Panc1 (cell line): Measurements from ENCODE around the gene NNMT.

Experiments used
- POLR2AphosphoS5 ChIP-seq: IDR thresholded peaks from 2 replicates; pipeline ENCODE4 v1.6.1; 2012; ENCODE audit warnings: mild to moderate bottlenecking, low read depth, low read length, moderate library complexity
- REST ChIP-seq, 2 experiments: IDR thresholded peaks; 2 replicates each; pipeline ENCODE4 v1.6.1; 2011 to 2012; ENCODE audit warnings: low read depth in 2 of 2, control low read depth in 1 of 2, low read length in 1 of 2, mild to moderate bottlenecking in 1 of 2, moderate library complexity in 1 of 2; ENCODE audit not compliant: insufficient read depth in 1 of 2
- SIN3A ChIP-seq: IDR thresholded peaks from 2 replicates; pipeline ENCODE4 v1.6.1; 2012; ENCODE audit warnings: low read depth, mild to moderate bottlenecking, low read length, moderate library complexity, borderline replicate concordance; ENCODE audit not compliant: insufficient read depth
- TCF7L2 ChIP-seq: IDR thresholded peaks from 2 replicates; pipeline ENCODE4 v1.6.1; 2011; ENCODE audit warnings: mild to moderate bottlenecking, low read depth, low read length, inconsistent platforms
- TF ChIP-seq, protein P1 (sequence below): fragments of 450-650 bp; IDR thresholded peaks from 2 replicates; pipeline ENCODE4 v1.5.1; 2017; ENCODE audit warnings: mild to moderate bottlenecking

- TF ChIP-seq, protein P1, sequence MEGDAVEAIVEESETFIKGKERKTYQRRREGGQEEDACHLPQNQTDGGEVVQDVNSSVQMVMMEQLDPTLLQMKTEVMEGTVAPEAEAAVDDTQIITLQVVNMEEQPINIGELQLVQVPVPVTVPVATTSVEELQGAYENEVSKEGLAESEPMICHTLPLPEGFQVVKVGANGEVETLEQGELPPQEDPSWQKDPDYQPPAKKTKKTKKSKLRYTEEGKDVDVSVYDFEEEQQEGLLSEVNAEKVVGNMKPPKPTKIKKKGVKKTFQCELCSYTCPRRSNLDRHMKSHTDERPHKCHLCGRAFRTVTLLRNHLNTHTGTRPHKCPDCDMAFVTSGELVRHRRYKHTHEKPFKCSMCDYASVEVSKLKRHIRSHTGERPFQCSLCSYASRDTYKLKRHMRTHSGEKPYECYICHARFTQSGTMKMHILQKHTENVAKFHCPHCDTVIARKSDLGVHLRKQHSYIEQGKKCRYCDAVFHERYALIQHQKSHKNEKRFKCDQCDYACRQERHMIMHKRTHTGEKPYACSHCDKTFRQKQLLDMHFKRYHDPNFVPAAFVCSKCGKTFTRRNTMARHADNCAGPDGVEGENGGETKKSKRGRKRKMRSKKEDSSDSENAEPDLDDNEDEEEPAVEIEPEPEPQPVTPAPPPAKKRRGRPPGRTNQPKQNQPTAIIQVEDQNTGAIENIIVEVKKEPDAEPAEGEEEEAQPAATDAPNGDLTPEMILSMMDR: no peak
- TF ChIP-seq POLR2AphosphoS5 (no peak), REST (IDR thresholded peaks at IDR 0.05; ENCODE audit: insufficient read depth in 1 of 2, low read depth in 2 of 2, low read length in 1 of 2) (no peak), SIN3A (no peak), TCF7L2 (no peak)
Measured at GRCh38 chr11:114297806-114298709, 1.9 kb downstream of the NNMT start.
